Sigmoid colon (tissue), 7 donors: Measurements from ENCODE around the gene WNK1. TPM values are rescaled to one million over a fixed set of nuclear protein-coding genes. Genes with fewer than 3 reads are reported as not detected.
"Not testable (repeated sequence)": the region's sequence is repeated elsewhere in the genome, so short reads cannot be mapped to it uniquely, and the experiment has no call there.

Experiments
- DNase-seq: peaks from one replicate; pipeline ENCODE4 v3.0.0-alpha.2; 2019
- H3K27ac ChIP-seq, 4 donors: fragments of 200-600 bp; sonication (generic); one replicate each; pipeline ENCODE4 v1.5.1; 2016 to 2019; ENCODE audit warnings: mild to moderate bottlenecking in 1 of 4
- H3K27me3 ChIP-seq, 3 donors: fragments of 200-600 bp; sonication (generic); one replicate each; pipeline ENCODE4 v1.5.1; 2019; ENCODE audit warnings: mild to moderate bottlenecking in 1 of 3
- H3K36me3 ChIP-seq, 4 donors: fragments of 200-600 bp; sonication (generic); one replicate each; pipeline ENCODE4 v1.5.1; 2016 to 2019
- H3K4me1 ChIP-seq, 4 donors: fragments of 200-600 bp; sonication (generic); one replicate each; pipeline ENCODE4 v1.5.1; 2017 to 2019
- H3K4me3 ChIP-seq, 4 donors: fragments of 200-600 bp; sonication (generic); one replicate each; pipeline ENCODE4 v1.5.1; 2017 to 2019; ENCODE audit warnings: mild to moderate bottlenecking in 2 of 4, moderate library complexity in 1 of 4
- H3K9me3 ChIP-seq, 4 donors: fragments of 200-600 bp in 3 of 4; sonication (generic) in 3 of 4; one replicate each; pipeline versions ENCODE4 v1.5.1 to v1.6.1; 2013 to 2019
- EP300 ChIP-seq, 4 donors: sonication (generic); formaldehyde crosslinking; IDR thresholded peaks; one replicate each; pipeline ENCODE4 v1.6.1; 2017; ENCODE audit warnings: antibody characterized with exemption in 4 of 4
- POLR2A ChIP-seq, 2 donors: fragments of 450-650 bp; IDR thresholded peaks; one replicate each; pipeline ENCODE4 v1.6.1; 2016; ENCODE audit warnings: antibody characterized with exemption in 2 of 2, mild to moderate bottlenecking in 2 of 2, moderate library complexity in 2 of 2
- POLR2AphosphoS5 ChIP-seq, 4 donors: sonication (generic); formaldehyde crosslinking; IDR thresholded peaks; one replicate each; pipeline ENCODE4 v1.6.1; 2017; ENCODE audit warnings: antibody characterized with exemption in 4 of 4
- WGBS, 2 donors: extraction: QIAGEN DNeasy Blood & Tissue Kit; methylation state at CpG; one replicate each; pipeline ENCODE4 v1.1.7; 2013; 5-methylcytosine and 5-hydroxymethylcytosine counted together
- intact Hi-C: fragments of 100-400 bp; cut with DNase I; formaldehyde crosslinking; loops from one replicate; pipeline ENCODE4 v1.15.1; 2023
- polyA plus RNA-seq, 3 donors: library from polyadenylated mRNA; stranded (reverse); fragments of 200-250 nt; gene quantifications; one replicate each; pipeline ENCODE4 v1.2.3, GENCODE V29; 2013
- total RNA-seq, 4 donors: library from RNA; depleted of rRNA; stranded (reverse); fragments of >200 nt; gene quantifications; one replicate each; pipeline ENCODE4 v1.1.0, GENCODE V29; 2016
- TF ChIP-seq, protein P1 (sequence below), 4 experiments: fragments of 450-650 bp in 3 of 4; fragments of 200-600 bp in 1 of 4; IDR thresholded peaks; one replicate each; pipeline ENCODE4 v1.5.1; 2016 to 2019; ENCODE audit warnings: antibody characterized with exemption in 4 of 4, mild to moderate bottlenecking in 3 of 4, moderate library complexity in 2 of 4
- donor health status: healthy with polysubstance abuse.
- donor health status: Bipolar disorder and iron deficiency.
- donor health status: healthy.

The WNK1 gene
- total and polyA plus RNA-seq, 7 donors, result 13.2 to 146 (median 73.6) TPM

DNA sequence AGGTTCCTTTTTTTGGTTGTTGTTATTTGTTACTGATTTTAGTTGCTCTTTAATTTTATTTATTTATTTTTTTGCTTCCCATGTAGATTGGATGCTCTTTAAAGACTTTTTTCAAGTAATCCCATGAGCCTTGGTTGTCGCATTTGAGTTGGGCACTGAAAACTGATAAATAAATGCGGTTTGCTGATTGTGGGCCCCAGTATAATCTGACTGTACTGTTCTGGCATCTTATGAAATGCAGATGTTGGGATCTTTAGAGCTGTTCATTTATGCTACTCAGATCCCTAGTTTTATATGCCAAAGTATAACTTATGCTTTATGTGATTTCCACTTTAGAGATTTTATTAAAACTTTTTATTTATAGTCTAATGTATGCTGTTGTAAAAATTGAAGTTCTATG is 33.3 kb downstream of the WNK1 start:
- H3K27me3 ChIP-seq, result no peaks in the 10 kb centered on the region
- no peak overlapping the region for H3K4me3 ChIP-seq
- H3K36me3 ChIP-seq, result no peaks in the 10 kb centered on the region
- no peaks in the 10 kb centered on the region for H3K9me3 ChIP-seq
- peaks cover 0 to 71% (median 48%) of the 10 kb centered on the region in 4 donors for H3K4me1 ChIP-seq
- WGBS, 2 donors, result 95% methylated on average over 2 of the region's 2 CpGs
- TF ChIP-seq POLR2A (IDR thresholded peaks at IDR 0.05) (no peak), POLR2AphosphoS5 (IDR thresholded peaks at IDR 0.05) (no peak), EP300 (IDR thresholded peaks at IDR 0.05) (no peak)
- TF ChIP-seq, protein P1, sequence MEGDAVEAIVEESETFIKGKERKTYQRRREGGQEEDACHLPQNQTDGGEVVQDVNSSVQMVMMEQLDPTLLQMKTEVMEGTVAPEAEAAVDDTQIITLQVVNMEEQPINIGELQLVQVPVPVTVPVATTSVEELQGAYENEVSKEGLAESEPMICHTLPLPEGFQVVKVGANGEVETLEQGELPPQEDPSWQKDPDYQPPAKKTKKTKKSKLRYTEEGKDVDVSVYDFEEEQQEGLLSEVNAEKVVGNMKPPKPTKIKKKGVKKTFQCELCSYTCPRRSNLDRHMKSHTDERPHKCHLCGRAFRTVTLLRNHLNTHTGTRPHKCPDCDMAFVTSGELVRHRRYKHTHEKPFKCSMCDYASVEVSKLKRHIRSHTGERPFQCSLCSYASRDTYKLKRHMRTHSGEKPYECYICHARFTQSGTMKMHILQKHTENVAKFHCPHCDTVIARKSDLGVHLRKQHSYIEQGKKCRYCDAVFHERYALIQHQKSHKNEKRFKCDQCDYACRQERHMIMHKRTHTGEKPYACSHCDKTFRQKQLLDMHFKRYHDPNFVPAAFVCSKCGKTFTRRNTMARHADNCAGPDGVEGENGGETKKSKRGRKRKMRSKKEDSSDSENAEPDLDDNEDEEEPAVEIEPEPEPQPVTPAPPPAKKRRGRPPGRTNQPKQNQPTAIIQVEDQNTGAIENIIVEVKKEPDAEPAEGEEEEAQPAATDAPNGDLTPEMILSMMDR (IDR thresholded peaks at IDR 0.05), result no peak
- DNase-seq, result no peak
- intact Hi-C loops, result no loop called here
- H3K27ac ChIP-seq, result no peak overlapping the region

DNA sequence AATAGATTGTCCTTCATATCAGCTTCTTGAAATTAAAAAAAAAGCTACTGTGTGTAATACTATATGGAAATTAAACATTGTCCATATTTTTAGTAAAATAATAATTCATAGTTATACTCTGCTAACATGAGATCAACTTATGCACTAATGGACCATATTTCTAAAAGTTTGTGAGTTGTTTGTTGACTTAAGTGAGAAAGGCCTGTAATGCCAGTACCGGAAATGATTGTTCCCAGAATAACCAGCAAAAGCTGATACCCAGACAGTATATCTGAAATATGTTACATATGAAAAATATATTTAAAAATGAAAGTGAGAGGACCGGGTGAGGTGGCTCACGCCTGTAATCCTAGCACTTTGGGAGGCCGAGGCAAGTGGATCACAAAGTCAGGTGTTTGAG is 35.9 kb downstream of the WNK1 start:
- WGBS, 2 donors, result 88 to 91% methylated on average over 4 of the region's 4 CpGs
- Histone ChIP-seq H3K27ac (no peak overlapping the region), H3K36me3 (no peaks in the 10 kb centered on the region), H3K9me3 (no peaks in the 10 kb centered on the region), H3K4me3 (no peak overlapping the region), H3K4me1 (peaks cover 0 to 55% (median 34%) of the 10 kb centered on the region in 4 donors), H3K27me3 (no peaks in the 10 kb centered on the region)
- DNase-seq, result no peak
- intact Hi-C loops, result no loop called here
- TF ChIP-seq, protein P1 (IDR thresholded peaks at IDR 0.05), result no peak
- no peak for TF ChIP-seq POLR2A (IDR thresholded peaks at IDR 0.05)
- TF ChIP-seq EP300 (IDR thresholded peaks at IDR 0.05), result no peak
- TF ChIP-seq POLR2AphosphoS5 (IDR thresholded peaks at IDR 0.05), result no peak

DNA sequence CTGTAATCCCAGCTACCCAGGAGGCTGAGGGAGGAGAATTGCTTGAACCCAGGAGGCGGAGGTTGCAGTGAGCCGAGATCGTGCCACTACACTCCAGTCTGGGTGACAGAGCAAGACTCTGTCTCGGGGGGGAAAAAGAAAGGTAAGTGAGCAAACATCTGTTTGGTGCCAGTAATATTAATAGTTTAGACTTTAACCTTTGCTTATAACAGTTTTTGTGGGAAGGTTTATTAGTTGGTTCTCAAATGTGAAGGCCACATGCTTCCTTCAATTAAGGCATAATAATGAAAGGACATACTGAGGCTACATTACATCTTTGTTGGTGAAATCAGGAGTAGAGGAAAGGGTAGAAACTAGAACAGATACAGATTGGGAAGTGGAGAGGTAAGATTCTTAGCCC is 36.4 kb downstream of the WNK1 start:
- H3K4me3 ChIP-seq, H3K36me3 ChIP-seq, H3K9me3 ChIP-seq, DNase-seq, H3K27ac ChIP-seq, intact Hi-C loops, H3K27me3 ChIP-seq: not testable (repeated sequence)
- peaks cover 0 to 57% (median 35%) of the 10 kb centered on the region in 4 donors for H3K4me1 ChIP-seq
- 91 to 93% methylated on average over 4 of the region's 4 CpGs for WGBS, 2 donors

DNA sequence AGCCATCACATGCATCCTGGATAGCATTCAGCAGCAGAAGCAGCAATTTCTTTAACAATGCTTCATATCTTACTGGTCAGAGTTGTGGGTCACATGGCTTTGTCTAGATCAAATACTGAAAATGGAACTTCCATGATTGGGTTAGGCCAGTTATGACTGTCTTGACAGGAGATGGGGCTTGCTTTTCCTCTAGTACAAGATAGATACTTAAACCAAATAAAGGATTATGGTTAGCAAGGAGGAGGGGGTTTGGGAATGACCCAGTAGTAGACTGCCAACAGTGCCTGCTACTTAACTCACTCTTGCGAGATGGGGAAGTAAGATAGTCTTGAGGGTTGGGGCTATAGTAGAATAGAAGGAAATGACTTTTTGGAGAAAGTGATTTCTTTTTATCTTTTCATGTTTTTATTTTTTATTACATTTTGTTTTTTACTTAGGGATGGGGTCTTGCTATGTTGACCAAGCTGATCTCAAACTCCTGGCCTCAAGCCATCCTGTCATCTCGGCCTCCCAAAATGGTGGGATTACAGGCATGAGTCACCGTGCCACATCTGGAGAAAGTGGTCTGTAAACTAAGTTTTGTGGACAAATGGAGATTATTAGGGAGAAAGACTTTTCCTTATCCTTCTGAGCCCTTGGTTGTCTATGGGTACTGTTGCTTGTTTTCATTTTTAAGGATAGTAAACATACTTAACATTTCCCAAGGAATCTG is 37.6 kb downstream of the WNK1 start:
- no peaks in the 10 kb centered on the region for H3K9me3 ChIP-seq
- H3K4me3 ChIP-seq, result no peak overlapping the region
- intact Hi-C loops, result no loop called here
- H3K27ac ChIP-seq, result no peak overlapping the region
- H3K27me3 ChIP-seq, result no peaks in the 10 kb centered on the region
- H3K36me3 ChIP-seq, result no peaks in the 10 kb centered on the region
- no peak for DNase-seq
- TF ChIP-seq POLR2AphosphoS5 (IDR thresholded peaks at IDR 0.05) (no peak), EP300 (IDR thresholded peaks at IDR 0.05) (no peak), POLR2A (IDR thresholded peaks at IDR 0.05) (no peak)
- TF ChIP-seq, protein P1 (IDR thresholded peaks at IDR 0.05), result no peak
- WGBS, 2 donors, result 78 to 88% methylated on average over 3 of the region's 3 CpGs
- H3K4me1 ChIP-seq, result peaks cover 0 to 66% (median 32%) of the 10 kb centered on the region in 4 donors

DNA sequence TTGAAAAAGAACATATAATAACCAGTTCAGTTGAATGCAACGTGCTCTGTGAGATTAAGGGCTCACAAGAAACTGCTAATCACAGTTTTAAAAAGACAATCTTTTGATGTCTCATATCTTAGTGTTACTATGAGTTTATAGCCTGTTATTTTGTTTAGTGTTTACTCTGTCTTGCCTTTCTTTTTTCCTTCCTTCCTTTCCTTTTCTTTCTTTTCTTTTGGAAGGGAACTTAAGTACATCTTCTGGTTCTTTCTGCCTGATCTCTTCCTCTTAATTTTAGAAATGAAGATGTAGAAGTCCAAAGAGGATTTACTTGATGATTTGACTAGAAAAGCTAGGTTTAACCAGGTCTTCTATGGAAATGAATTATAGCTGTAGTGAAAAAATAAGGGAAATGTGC is 38.2 kb downstream of the WNK1 start:
- DNase-seq, result no peak
- H3K4me1 ChIP-seq, result peaks cover 0 to 66% (median 33%) of the 10 kb centered on the region in 4 donors

More for the DNA sequence above, 38.2 kb downstream of the WNK1 start:
- TF ChIP-seq POLR2AphosphoS5 (IDR thresholded peaks at IDR 0.05) (no peak), EP300 (IDR thresholded peaks at IDR 0.05) (no peak), POLR2A (IDR thresholded peaks at IDR 0.05) (no peak)
- TF ChIP-seq, protein P1 (IDR thresholded peaks at IDR 0.05), result no peak
- intact Hi-C loops, result no loop called here
- Histone ChIP-seq H3K27ac (no peak overlapping the region), H3K9me3 (no peaks in the 10 kb centered on the region), H3K27me3 (no peaks in the 10 kb centered on the region), H3K36me3 (no peaks in the 10 kb centered on the region), H3K4me3 (no peak overlapping the region)
- 40 to 76% methylated on average over 1 of the region's 1 CpG for WGBS, 2 donors
